ENCODE measurements around the gene SPTB. TPM values are rescaled to one million over a fixed set of nuclear protein-coding genes. Genes with fewer than 3 reads are reported as not detected.

Gene SPTB
- total and polyA plus RNA-seq, 10 donors, result 0.06 to 20.9 (median 3.9) TPM

- Histone ChIP-seq H3K27me3 (replicated peaks in 1 of 7) (peaks cover 0 to 60% (median 18%) of the 10 kb centered on the region in 7 donors), H3K36me3 (no peaks in the 10 kb centered on the region), H3K27ac (no peak overlapping the region), H3K4me3 (no peak overlapping the region), H3K4me1 (peaks cover 10 to 81% (median 57%) of the 10 kb centered on the region in 6 donors), H3K9me3 (no peaks in the 10 kb centered on the region)
- DNase-seq, result no peak
- intact Hi-C loops (cut with DNase I; ENCODE audit: low total_unique reads), result no loop called here
- TF ChIP-seq POLR2AphosphoS5 (IDR thresholded peaks at IDR 0.05), result no peak
- 57 to 92% (median 88%) methylated on average over 1 of the region's 1 CpG for WGBS, 5 donors
Measured at GRCh38 chr14:64701660-64702059, 178.0 kb downstream of the SPTB start.

- no peaks in the 10 kb centered on the region for H3K36me3 ChIP-seq
- peaks cover 0 to 57% (median 18%) of the 10 kb centered on the region in 7 donors for H3K27me3 ChIP-seq (replicated peaks in 1 of 7)
- DNase-seq, result no peak
- no peak for TF ChIP-seq POLR2AphosphoS5 (IDR thresholded peaks at IDR 0.05)
- no peak for TF ChIP-seq POLR2A (IDR thresholded peaks at IDR 0.05)
- TF ChIP-seq CTCF (IDR thresholded peaks at IDR 0.05 in 8 of 11, conservative IDR thresholded peaks at IDR 0.05 in 3 of 11), result no peak
- 84 to 94% (median 93%) methylated on average over 4 of the region's 4 CpGs for WGBS, 5 donors
- no peak overlapping the region for H3K4me3 ChIP-seq
- no peak overlapping the region for H3K27ac ChIP-seq
- peaks cover 10 to 74% (median 50%) of the 10 kb centered on the region in 6 donors for H3K4me1 ChIP-seq
- no peaks in the 10 kb centered on the region for H3K9me3 ChIP-seq
- intact Hi-C loops (cut with DNase I; ENCODE audit: low total_unique reads), result no loop called here
Measured at GRCh38 chr14:64700894-64701293, 178.8 kb downstream of the SPTB start.

GRCh38 chr14:64700290-64700689 is 179.4 kb downstream of the SPTB start:
- Histone ChIP-seq H3K9me3 (no peaks in the 10 kb centered on the region), H3K4me3 (no peak overlapping the region), H3K4me1 (peaks cover 10 to 69% (median 44%) of the 10 kb centered on the region in 6 donors), H3K27ac (no peak overlapping the region), H3K27me3 (replicated peaks in 1 of 7) (peaks cover 0 to 51% (median 14%) of the 10 kb centered on the region in 7 donors), H3K36me3 (no peaks in the 10 kb centered on the region)
- TF ChIP-seq CTCF (IDR thresholded peaks at IDR 0.05 in 8 of 11, conservative IDR thresholded peaks at IDR 0.05 in 3 of 11), result no peak
- TF ChIP-seq POLR2A (IDR thresholded peaks at IDR 0.05), result no peak
- TF ChIP-seq POLR2AphosphoS5 (IDR thresholded peaks at IDR 0.05), result no peak
- 75 to 87% (median 80%) methylated on average over 2 of the region's 2 CpGs for WGBS, 5 donors
- DNase-seq, result no peak
- intact Hi-C loops (cut with DNase I; ENCODE audit: low total_unique reads), result no loop called here

GRCh38 chr14:64698903-64699302 is 180.8 kb downstream of the SPTB start:
- intact Hi-C loops (cut with DNase I; ENCODE audit: low total_unique reads), result no loop called here
- H3K9me3 ChIP-seq, result no peaks in the 10 kb centered on the region
- peaks cover 0 to 37% (median 2%) of the 10 kb centered on the region in 7 donors for H3K27me3 ChIP-seq (replicated peaks in 1 of 7)
- peak overlapping the region in 1 of 8 donors; percentile 52 for H3K4me3 ChIP-seq
- 44 to 67% (median 46%) methylated on average over 7 of the region's 7 CpGs for WGBS, 5 donors
- DNase-seq, result no peak
- no peaks in the 10 kb centered on the region for H3K36me3 ChIP-seq
- peak overlapping the region in 7 of 8 donors; percentile 44 to 90 (median 80) for H3K27ac ChIP-seq
- TF ChIP-seq POLR2AphosphoS5 (IDR thresholded peaks at IDR 0.05) (peak in 1 of 3 donors; percentile 40), POLR2A (IDR thresholded peaks at IDR 0.05) (no peak), CTCF (IDR thresholded peaks at IDR 0.05 in 8 of 11, conservative IDR thresholded peaks at IDR 0.05 in 3 of 11) (peak in 1 of 11 experiments; percentile 10)
- H3K4me1 ChIP-seq, result peaks cover 5 to 64% (median 33%) of the 10 kb centered on the region in 6 donors
